Endothelial cell of umbilical vein (primary cell): Measurements from ENCODE around the gene RASGRF2. TPM values are rescaled to one million over a fixed set of nuclear protein-coding genes. Genes with fewer than 3 reads are reported as not detected.

Experiments
- BruUV-seq: library from RNA; stranded (reverse); fragments of 400-500 nt; replicated peaks from 2 replicates; lab custom pipeline; 2021; lab: Mats Ljungman, UMichigan
- CTCF ChIA-PET: fragments of 300-600, 350-600 bp; sonication (Branson Sonifier 250); formaldehyde crosslinking; loops from one replicate; lab custom pipeline; 2021; ENCODE audit warnings: antibody characterized with exemption, inconsistent platforms; lab: Charles Lee
- POLR2A ChIA-PET: fragments of 300-600, 350-600 bp; sonication (Branson Sonifier 250); formaldehyde crosslinking; loops from one replicate; lab custom pipeline; 2021; ENCODE audit warnings: antibody characterized with exemption, inconsistent platforms; lab: Charles Lee
- DNase-seq: peaks from one replicate; pipeline ENCODE4 v3.0.0-alpha.2; 2011; ENCODE audit warnings: low read depth, low spot score
- FAIRE-seq: peaks from 2 replicates; lab custom pipeline; 2011; peaks lifted over from hg19 to GRCh38; lab: Jason Lieb, UNC
- H2AFZ ChIP-seq: 2 replicates; pipeline ENCODE4 v1.6.0; 2012; ENCODE audit warnings: low read depth, low read length, control low read depth, inconsistent platforms
- H3K27ac ChIP-seq: 2 replicates; pipeline ENCODE4 v1.5.1; 2011; ENCODE audit warnings: low read depth, mild to moderate bottlenecking, control low read depth, low read length, moderate library complexity; ENCODE audit not compliant: insufficient read depth
- H3K27me3 ChIP-seq, 2 experiments: 2 replicates each; pipeline versions ENCODE4 v1.6.0 to v1.6.1; 2011; ENCODE audit warnings: low read length in 2 of 2, mixed read lengths in 1 of 2; ENCODE audit not compliant: control insufficient read depth in 2 of 2, insufficient read depth in 2 of 2
- H3K36me3 ChIP-seq, 2 experiments: 2 replicates in 1 of 2; 3 replicates in 1 of 2; pipeline ENCODE4 v1.5.1; 2011; ENCODE audit warnings: low read length in 2 of 2, mild to moderate bottlenecking in 1 of 2, moderate library complexity in 1 of 2; ENCODE audit not compliant: control insufficient read depth in 2 of 2, insufficient read depth in 2 of 2; ENCODE audit errors: extremely low read depth in 1 of 2
- H3K4me1 ChIP-seq: 3 replicates; pipeline ENCODE4 v1.5.1; 2011; ENCODE audit warnings: mild to moderate bottlenecking, low read length; ENCODE audit not compliant: control insufficient read depth, insufficient read depth; ENCODE audit errors: extremely low read depth
- H3K4me2 ChIP-seq: 2 replicates; pipeline ENCODE4 v1.6.1; 2011; ENCODE audit warnings: low read length, control low read depth, mixed read lengths; ENCODE audit not compliant: insufficient read depth
- H3K4me3 ChIP-seq, 3 experiments: fragments of 200-600 bp in 1 of 3; sonication (generic), shearing (Covaris generic) in 1 of 3; replicated peaks in 1 of 3; 2 replicates each; pipeline ENCODE4 v1.5.1; 2011 to 2016; ENCODE audit warnings: control low read depth in 3 of 3, low read length in 3 of 3, mild to moderate bottlenecking in 2 of 3, inconsistent platforms in 1 of 3, low read depth in 1 of 3, moderate library complexity in 1 of 3; ENCODE audit not compliant: insufficient read depth in 1 of 3
- H3K79me2 ChIP-seq: 2 replicates; pipeline ENCODE4 v1.6.0; 2012; ENCODE audit warnings: low read length, inconsistent platforms; ENCODE audit not compliant: control insufficient read depth, insufficient read depth
- H3K9ac ChIP-seq: replicated peaks from 2 replicates; pipeline ENCODE3; 2011; ENCODE audit warnings: low read length, control low read depth; ENCODE audit not compliant: insufficient read depth; ENCODE audit errors: extremely low read depth
- H3K9me1 ChIP-seq: replicated peaks from 3 replicates; pipeline ENCODE4 v1.6.0; 2011; ENCODE audit warnings: mild to moderate bottlenecking, low read length; ENCODE audit not compliant: control insufficient read depth, insufficient read depth; ENCODE audit errors: extremely low read depth
- H3K9me3 ChIP-seq: replicated peaks from 2 replicates; pipeline ENCODE4 v1.5.1; 2012; ENCODE audit warnings: low read length, inconsistent platforms; ENCODE audit not compliant: control insufficient read depth, insufficient read depth
- H4K20me1 ChIP-seq: replicated peaks from 2 replicates; pipeline ENCODE3; 2011; ENCODE audit warnings: mild to moderate bottlenecking, low read length; ENCODE audit not compliant: control insufficient read depth, insufficient read depth; ENCODE audit errors: extremely low read depth
- CTCF ChIP-seq, 2 donors: IDR thresholded peaks; 1 replicate in 1 of 2; 2 replicates in 1 of 2; pipeline ENCODE4 v1.5.1; 2011; ENCODE audit warnings: low read length in 2 of 2, mild to moderate bottlenecking in 2 of 2, moderate library complexity in 2 of 2, control low read depth in 1 of 2, inconsistent platforms in 1 of 2, low read depth in 1 of 2; ENCODE audit not compliant: insufficient read depth in 1 of 2; ENCODE audit errors: extremely low read depth in 1 of 2
- EZH2 ChIP-seq: IDR thresholded peaks from 2 replicates; pipeline ENCODE4 v1.6.1; 2012; ENCODE audit warnings: borderline replicate concordance, low read depth, mild to moderate bottlenecking, moderate library complexity, low read length, inconsistent platforms; ENCODE audit not compliant: severe bottlenecking
- FOS ChIP-seq: IDR thresholded peaks from 2 replicates; pipeline ENCODE4 v1.6.1; 2011; ENCODE audit warnings: mild to moderate bottlenecking, low read length, moderate library complexity, borderline replicate concordance; ENCODE audit not compliant: insufficient read depth
- GATA2 ChIP-seq: IDR thresholded peaks from 2 replicates; pipeline ENCODE4 v1.7.0; 2011; ENCODE audit warnings: low read depth, mild to moderate bottlenecking, moderate library complexity, mixed read lengths, low read length; ENCODE audit not compliant: insufficient read length, insufficient read depth
- JUN ChIP-seq: IDR thresholded peaks from 2 replicates; pipeline ENCODE4 v1.6.1; 2011; ENCODE audit warnings: borderline replicate concordance, low read depth; ENCODE audit not compliant: insufficient read length, insufficient read depth
- MAX ChIP-seq: IDR thresholded peaks from 2 replicates; pipeline ENCODE4 v1.6.1; 2011; ENCODE audit not compliant: insufficient read depth, insufficient read length
- MYC ChIP-seq: IDR thresholded peaks from one replicate; pipeline ENCODE4 v1.6.1; 2011; ENCODE audit warnings: mild to moderate bottlenecking, low read depth, low read length
- POLR2A ChIP-seq: IDR thresholded peaks from 2 replicates; pipeline ENCODE4 v1.6.1; 2012; ENCODE audit warnings: low read depth, mild to moderate bottlenecking, control low read depth, low read length
- POLR2AphosphoS5 ChIP-seq: IDR thresholded peaks from 2 replicates; pipeline ENCODE4 v1.6.1; 2012; ENCODE audit warnings: low read depth, mild to moderate bottlenecking, control low read depth, low read length, moderate library complexity; ENCODE audit not compliant: insufficient read depth
- dilution Hi-C: fragments of 300-500 bp; cut with MboI; formaldehyde crosslinking; loops from one replicate; pipeline ENCODE4 v1.15.0; 2019; ENCODE audit warnings: low sequenced_read_pairs; ENCODE audit not compliant: extremely low pct_ligation_motif_present
- intact Hi-C: fragments of 100-400 bp; cut with micrococcal nuclease; formaldehyde crosslinking; loops from one replicate; pipeline ENCODE4 v1.10.0; 2022
- polyA plus RNA-seq, 4 experiments: library from polyadenylated mRNA; depleted of rRNA in 3 of 4; stranded (reverse) in 3 of 4; unstranded in 1 of 4; fragments of >200 nt; gene quantifications; 2 replicates each; pipeline versions ENCODE4 v1.2.1 to v1.2.3, GENCODE V29; 2011 to 2012; ENCODE audit warnings: missing spikeins in 1 of 4
- total RNA-seq: library from RNA; stranded (reverse); gene quantifications from 2 replicates; pipeline ENCODE4 v1.2.3, GENCODE V29; 2021

Gene RASGRF2
- total and polyA plus RNA-seq, 2 donors (not counting 3 experiments of a cell fraction or from before 2014, with no cell fraction given) = 0.41 to 4.0 TPM

- no peak overlapping the region for H3K27ac ChIP-seq
- H3K36me3 ChIP-seq = no peaks in the 10 kb centered on the region
- H2AFZ ChIP-seq = no peak overlapping the region
- intact Hi-C loops = no loop called here
- dilution Hi-C loops = no loop called here
- H3K4me2 ChIP-seq = no peak overlapping the region
- no peaks in the 10 kb centered on the region for H3K4me1 ChIP-seq
- H3K27me3 ChIP-seq = no peaks in the 10 kb centered on the region
- ChIA-PET CTCF (interaction anchor here (1.0 to 1.5 kb wide), 3 partner anchors 12 to 475 kb away, joined by 3 to 5 read pairs (median 3); no protein-coding TSS in a partner anchor), POLR2A (no interaction called here)
- no peaks in the 10 kb centered on the region for H3K9me3 ChIP-seq
- H3K9ac ChIP-seq = no peak overlapping the region
- BruUV-seq = no TSS peak
- H3K4me3 ChIP-seq = no peak overlapping the region
- TF ChIP-seq MAX (no peak), MYC (no peak), POLR2AphosphoS5 (no peak), EZH2 (no peak), POLR2A (no peak), JUN (no peak), GATA2 (no peak), CTCF (IDR thresholded peaks at IDR 0.05; ENCODE audit: extremely low read depth in 1 of 2, insufficient read depth in 1 of 2, low read depth in 1 of 2, low read length in 2 of 2) (no peak), FOS (no peak)
- H3K79me2 ChIP-seq = no peaks in the 10 kb centered on the region
- no peaks in the 10 kb centered on the region for H4K20me1 ChIP-seq
- H3K9me1 ChIP-seq = no peaks in the 10 kb centered on the region
- FAIRE-seq (no peak), DNase-seq (no peak)
Measured at GRCh38 chr5:81162501-81162900, 202.3 kb downstream of the RASGRF2 start.
